ENCODE measurements around the gene COX6B1.

COX6B1 gene

DNA sequence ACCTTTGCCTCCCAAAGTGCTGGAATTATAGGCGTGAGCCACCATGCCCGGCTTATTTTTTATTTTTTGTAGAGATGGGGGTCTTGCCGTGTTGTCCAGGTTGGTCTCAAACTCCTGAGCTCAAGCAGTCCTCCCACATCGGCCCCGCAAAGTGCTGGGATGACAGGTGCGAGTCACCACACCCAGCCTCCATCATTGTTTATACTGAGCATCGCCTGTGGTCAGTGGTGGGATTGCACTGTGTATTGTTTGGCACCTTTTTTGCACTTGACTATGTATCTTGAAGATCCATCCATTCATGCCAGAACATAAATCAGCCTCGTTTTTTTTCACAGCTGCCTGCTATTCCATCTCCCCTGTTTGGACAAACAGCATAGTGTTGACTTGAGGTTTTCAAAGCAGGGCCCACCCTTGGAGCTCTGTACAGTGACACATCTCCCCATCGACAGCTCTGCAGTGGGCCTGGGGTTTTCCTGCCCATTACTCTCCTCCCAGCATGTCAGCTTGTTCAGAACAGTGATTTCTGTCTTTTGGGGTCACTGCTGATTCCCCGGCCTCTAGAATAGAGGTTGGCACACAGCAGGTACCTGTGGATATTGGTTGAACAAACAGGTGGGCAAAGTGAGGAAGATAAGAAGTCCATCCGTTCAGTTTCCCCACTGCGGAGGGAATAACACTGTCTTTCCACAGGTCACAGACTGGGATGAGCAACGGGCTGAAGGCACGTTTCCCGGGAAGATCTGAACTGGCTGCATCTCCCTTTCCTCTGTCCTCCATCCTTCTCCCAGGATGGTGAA lies 10.0 kb downstream of the COX6B1 start:
- TF ChIP-seq, protein P1, sequence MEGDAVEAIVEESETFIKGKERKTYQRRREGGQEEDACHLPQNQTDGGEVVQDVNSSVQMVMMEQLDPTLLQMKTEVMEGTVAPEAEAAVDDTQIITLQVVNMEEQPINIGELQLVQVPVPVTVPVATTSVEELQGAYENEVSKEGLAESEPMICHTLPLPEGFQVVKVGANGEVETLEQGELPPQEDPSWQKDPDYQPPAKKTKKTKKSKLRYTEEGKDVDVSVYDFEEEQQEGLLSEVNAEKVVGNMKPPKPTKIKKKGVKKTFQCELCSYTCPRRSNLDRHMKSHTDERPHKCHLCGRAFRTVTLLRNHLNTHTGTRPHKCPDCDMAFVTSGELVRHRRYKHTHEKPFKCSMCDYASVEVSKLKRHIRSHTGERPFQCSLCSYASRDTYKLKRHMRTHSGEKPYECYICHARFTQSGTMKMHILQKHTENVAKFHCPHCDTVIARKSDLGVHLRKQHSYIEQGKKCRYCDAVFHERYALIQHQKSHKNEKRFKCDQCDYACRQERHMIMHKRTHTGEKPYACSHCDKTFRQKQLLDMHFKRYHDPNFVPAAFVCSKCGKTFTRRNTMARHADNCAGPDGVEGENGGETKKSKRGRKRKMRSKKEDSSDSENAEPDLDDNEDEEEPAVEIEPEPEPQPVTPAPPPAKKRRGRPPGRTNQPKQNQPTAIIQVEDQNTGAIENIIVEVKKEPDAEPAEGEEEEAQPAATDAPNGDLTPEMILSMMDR (conservative IDR thresholded peaks at IDR 0.05; ENCODE audit: low read depth) = no peak
- ChIA-PET POLR2A (ENCODE audit: low non-redundant PET) (no interaction called here), CTCF (interaction anchor here (0.5 to 0.9 kb wide), 3 partner anchors 9 to 109 kb away, joined by 3 to 5 read pairs (median 4); no protein-coding TSS in a partner anchor)
- H3K27ac ChIP-seq = no peak overlapping the region
- no peak for DNase-seq (ENCODE audit: low spot score)

DNA sequence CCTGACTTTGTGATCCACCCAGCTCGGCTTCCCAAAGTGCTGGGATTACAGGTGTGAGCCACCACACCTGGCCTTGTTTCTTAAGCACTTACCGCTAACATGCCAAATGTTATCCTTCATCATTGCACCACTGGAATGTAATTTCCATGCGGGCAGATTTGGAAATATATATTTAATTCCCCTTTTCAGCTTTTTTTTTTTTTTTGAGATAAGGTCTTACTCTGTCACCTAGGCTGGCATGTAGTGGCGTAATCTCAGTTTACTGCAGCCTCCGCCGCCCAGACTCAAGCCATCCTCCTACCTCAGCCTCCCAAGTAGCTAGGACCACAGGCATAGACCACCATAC lies 13.8 kb downstream of the COX6B1 start:
- peak overlapping the region; percentile 29; the same call in 1 of the 2 replicates for H3K27ac ChIP-seq
- DNase-seq (ENCODE audit: low spot score) = no peak
- POLR2A ChIA-PET (ENCODE audit: low non-redundant PET) = no interaction called here
- CTCF ChIA-PET = interaction anchor here (0.5 kb wide), 1 partner anchor 32 kb away, joined by 3 read pairs; no protein-coding TSS in a partner anchor
- TF ChIP-seq, protein P1 (conservative IDR thresholded peaks at IDR 0.05; ENCODE audit: low read depth) = no peak

DNA sequence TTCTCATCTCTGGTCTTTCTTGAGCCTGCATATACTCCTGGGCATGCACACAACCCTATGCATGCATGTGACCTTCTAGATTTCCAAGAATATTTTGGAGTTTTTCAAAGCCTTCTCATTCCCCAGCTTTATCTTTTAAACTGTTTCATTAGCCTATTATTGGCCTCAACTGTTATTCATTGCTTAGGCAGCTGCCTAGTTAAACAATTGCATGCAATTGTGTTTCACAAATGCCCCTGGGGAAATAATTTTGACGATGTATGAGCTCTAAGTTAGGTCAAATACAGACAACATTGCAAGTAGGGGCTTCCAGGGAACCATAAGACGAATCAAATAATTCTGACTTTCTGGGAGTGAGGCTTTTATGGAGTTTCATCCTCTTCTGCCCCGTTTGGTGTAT lies 15.9 kb downstream of the COX6B1 start:
- ChIA-PET POLR2A (ENCODE audit: low non-redundant PET) (no interaction called here), CTCF (no interaction called here)
- DNase-seq (ENCODE audit: low spot score) = no peak
- H3K27ac ChIP-seq = no peak overlapping the region
- TF ChIP-seq, protein P1 (conservative IDR thresholded peaks at IDR 0.05; ENCODE audit: low read depth) = no peak

DNA sequence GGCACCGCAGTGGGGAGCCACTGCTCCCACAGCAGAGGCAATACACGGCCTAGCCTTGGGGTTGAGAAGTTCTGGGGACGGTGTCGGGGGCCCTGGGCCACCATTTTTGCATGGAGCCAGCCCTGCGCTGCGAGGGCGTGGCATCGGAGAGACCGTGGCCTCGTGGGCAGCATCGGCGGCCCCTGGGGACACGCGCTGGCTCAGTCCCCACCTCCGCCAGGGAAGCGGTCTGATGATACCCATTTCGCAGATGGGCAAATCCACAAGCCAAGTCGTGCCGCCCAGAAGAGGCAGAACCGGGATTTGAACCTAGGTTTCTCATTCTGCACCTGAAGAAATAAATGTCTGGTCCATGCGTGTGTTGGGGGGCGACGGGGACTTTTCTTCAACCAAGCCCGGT lies 17.0 kb downstream of the COX6B1 start:
- H3K27ac ChIP-seq = no peak overlapping the region
- ChIA-PET CTCF (no interaction called here), POLR2A (ENCODE audit: low non-redundant PET) (no interaction called here)
- DNase-seq (ENCODE audit: low spot score) = no peak
- TF ChIP-seq, protein P1 (conservative IDR thresholded peaks at IDR 0.05; ENCODE audit: low read depth) = no peak

DNA sequence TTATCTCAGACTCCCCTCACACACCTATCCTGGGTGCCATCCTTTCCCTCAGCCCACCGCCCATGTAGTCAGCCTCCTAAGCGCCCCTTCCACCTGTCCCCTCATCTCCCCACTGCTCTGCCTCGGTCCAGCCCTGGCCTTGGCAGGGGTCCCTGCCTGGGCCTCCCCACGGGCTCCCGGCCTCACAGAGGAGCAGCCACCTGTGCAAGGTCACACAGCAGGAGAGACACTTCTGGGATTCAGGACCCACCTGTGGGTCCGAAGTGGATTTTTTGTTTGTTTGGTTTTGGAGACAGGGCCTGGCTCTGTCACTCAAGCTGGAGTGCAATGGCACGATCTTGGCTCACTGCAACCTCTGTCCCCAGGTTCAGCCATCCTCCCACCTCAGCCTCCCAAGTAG lies 17.5 kb downstream of the COX6B1 start:
- POLR2A ChIA-PET (ENCODE audit: low non-redundant PET) = interaction anchor here (0.8 kb wide), 1 partner anchor 81 kb away, joined by 3 read pairs; no protein-coding TSS in a partner anchor

DNA sequence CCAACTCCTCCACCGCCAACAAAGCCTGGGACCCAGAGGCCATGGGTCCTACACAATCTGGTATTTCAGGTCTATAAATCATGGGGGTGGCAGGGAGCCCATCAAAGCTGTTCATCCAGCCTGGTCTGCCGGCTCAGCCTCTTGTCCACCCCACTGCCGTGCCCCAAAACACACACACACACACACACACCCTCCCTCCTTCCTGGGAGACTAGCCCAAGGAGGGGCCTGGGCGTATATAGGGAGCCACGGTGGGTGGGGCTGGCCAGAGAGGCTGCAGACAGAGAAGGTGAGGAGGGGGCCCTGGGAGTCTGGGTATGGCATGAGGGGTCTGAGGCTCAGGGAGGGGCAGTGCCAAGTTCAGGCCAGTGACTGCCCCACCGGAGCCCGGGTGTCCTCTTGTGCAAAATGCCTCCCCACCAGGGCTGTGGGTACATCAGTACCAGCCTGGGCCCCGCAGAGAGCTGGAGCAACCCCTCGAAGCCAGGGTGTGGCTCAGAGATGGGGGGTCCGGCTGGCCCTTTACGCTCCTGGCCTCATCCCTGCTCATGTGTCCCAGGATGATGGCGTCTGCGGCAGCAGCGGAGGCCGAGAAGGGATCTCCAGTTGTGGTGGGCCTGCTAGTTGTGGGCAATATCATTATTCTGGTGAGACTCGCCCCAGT lies 18.3 kb downstream of the COX6B1 start, which contains the start of gene UPK1A:
UPK1A (plus strand) TSS at position 267 of the 663 bp plus-strand sequence; CDS start at position 563, 296 bp downstream.
- CTCF ChIA-PET = interaction anchor here (0.6 to 1.5 kb wide), 3 partner anchors 9 to 207 kb away, joined by 3 to 5 read pairs (median 4); no protein-coding TSS in a partner anchor
- no peak for DNase-seq (ENCODE audit: low spot score)
- POLR2A ChIA-PET (ENCODE audit: low non-redundant PET) = interaction anchor here (0.5 to 0.8 kb wide), 2 partner anchors 79 to 80 kb away, joined by 3 to 4 read pairs; partner anchors contain the start of genes PSENEN and U2AF1L4
- TF ChIP-seq, protein P1 (conservative IDR thresholded peaks at IDR 0.05; ENCODE audit: low read depth) = no peak
- H3K27ac ChIP-seq = no peak within 1 kb of the TSS

More for the DNA sequence above, 17.5 kb downstream of the COX6B1 start:
- no peak overlapping the region for H3K27ac ChIP-seq
- CTCF ChIA-PET = interaction anchor here (0.7 kb wide), 1 partner anchor 22 kb away, joined by 4 read pairs; no protein-coding TSS in a partner anchor
- TF ChIP-seq, protein P1 (conservative IDR thresholded peaks at IDR 0.05; ENCODE audit: low read depth) = no peak
- no peak for DNase-seq (ENCODE audit: low spot score)
